Stimulated activated CD8-positive, alpha-beta memory T cell treated with anti-CD3 and anti-CD28 coated beads, Interleukin-4, amount 100 ng/mL, for 4 hours (primary cell): Measurements from ENCODE around the gene SLC4A8.
A peak's percentile ranks its signal among the peaks of the same experiment; 100 is the strongest.

ENCODE experiments used
- DNase-seq, 2 donors: peaks; one replicate each; pipeline ENCODE4 v3.0.0-alpha.2; 2020; ENCODE audit warnings: low read depth in 2 of 2, low spot score in 1 of 2

Gene SLC4A8

DNA sequence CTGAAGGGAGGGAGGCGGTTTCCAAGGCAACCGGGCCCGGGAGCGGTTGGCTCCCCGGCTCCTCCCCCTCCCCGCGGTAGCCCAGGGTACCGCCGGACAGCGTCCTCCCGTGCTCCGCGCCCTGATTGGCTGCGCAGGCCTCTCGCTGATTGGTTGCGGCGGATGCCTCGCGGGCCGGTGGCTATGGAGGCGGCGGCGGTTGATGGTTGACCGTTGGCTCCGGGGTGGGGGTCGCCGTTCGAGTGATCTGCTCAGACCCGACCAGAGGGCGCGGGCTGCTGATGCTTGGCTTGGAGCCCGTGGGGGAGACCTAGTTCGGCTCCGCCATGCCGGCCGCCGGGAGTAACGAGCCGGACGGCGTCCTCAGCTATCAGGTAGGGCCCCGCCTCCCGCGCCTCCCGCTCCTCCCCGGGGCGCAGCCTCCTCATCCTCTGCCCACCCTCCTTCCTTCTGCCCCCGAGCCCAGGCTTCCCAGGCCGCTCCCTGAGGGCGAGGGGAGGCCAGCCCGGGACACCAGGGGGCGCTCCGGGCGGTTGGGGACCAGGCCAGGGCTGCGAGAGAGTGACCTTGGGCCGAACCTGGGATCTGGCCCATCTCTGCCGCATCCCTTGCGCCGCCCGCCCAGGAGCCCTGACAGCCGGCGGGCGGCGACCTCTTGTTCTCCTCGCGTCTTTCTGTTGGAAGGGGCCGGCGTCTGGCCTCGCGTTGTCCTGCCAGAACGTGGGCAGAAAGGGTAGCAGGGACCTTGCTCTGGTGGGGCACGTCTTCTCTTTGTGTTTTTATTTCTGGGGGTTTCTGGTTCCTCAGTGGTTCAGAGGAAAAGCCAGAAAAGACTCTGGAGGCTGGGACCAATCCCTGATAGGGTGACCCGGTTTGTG, at the start of gene SLC4A8:
Gene SLC4A8 (plus strand): TSS at position 170 of the 878 bp plus-strand sequence. CDS start 157 bp downstream, at position 327.
- DNase-seq, result peak; percentile 19 to 57

DNA sequence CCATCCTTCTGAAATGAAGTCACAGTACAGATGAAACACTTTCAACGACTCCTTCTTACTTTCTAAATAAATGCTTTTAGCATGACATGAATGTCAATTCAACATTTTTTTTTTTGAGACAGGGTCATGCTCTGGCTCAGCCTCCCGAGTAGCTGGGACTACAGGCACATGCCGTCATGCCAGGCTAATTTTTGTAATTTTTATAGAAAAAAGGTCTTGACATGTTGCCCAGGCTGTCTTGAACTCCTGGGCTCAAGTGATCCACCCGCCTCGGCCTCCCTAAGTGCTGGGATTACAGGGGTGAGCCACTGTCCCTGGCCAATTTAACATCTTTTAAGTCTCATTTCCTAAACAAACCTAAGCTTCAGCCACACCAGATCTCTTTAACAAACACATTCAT, 49.8 kb upstream of the SLC4A8 start:
- no peak for DNase-seq

DNA sequence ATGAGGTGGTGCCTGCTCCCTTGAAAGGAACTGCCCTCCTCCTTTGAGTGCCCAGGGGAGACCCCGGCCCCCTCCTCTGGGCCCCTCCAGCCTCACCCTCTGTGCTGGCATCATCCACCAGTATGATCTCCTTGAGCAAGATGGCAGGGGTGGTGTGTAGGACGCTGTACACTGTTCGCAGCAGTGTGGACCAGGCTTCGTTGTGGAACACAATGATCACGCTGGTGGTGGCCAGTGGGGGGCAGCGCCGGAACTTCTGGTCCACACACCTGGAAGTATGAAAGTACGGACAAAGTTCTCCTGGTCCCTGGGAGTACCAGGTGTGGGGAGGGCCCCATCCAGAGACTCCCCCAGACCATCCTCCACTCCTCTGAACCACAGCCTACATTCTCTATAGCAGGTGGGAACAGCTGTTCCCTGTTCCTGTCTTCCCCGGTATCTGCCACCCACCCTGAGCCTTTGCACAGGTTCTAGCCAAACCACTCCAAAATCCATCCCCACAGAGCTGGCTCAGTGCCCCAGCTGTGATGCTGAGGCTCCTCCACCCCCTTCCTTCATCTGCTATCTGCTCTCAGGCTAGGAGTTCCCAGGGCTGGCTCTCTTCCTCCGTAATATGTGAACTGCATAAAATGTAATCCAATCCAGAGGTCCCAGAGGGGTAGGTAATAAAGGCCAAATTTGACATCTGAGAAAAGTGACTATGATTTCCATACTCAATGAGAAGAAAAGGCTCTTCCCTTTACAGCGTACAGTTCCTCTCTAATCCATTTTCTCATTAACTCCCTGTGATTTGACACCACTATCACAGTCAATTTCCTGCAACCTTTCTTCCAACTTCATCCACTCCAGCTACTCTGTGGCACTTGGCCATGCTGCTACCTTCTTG, 47.3 kb upstream of the SLC4A8 start:
- no peak for DNase-seq

DNA sequence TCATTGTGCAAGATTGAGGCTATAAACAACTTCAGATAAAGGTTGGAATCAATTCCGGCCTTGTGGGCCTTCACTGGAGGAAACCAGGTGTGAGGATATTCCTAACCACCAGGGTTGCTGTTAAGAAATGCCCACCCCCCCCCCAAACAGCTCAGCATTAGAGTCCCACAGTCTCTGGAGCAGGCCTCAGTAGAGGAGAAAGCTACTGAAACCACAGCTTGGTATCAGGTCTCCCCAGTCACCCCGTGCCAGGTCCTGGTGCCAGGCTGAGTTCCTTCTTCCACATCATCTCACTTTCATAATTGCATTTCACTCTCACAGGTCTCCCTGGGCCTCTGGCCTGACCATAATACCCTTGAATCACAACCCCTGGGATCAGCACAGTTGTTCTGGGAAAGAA, 45.9 kb upstream of the SLC4A8 start:
- no peak for DNase-seq

DNA sequence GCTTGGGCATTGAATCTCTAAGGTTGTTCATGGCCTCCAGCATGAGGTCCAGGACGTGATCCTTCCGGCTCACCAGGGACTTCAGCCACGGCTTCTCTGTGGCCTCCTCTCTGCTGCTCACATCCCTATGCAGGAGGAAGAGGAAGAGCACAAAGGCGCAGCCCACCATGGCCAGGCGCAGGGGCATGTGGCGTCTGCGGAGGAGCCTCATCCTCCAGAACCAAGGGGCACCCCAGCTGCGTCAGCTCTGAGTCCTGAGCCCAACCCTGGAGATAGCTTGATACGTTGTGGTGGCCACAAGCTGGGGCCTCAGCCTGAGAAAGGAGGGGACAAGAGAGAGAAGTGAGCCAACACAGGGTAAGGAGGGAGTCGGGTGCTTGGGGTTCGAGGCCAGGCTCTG, 45.1 kb upstream of the SLC4A8 start:
- DNase-seq, result no peak

DNA sequence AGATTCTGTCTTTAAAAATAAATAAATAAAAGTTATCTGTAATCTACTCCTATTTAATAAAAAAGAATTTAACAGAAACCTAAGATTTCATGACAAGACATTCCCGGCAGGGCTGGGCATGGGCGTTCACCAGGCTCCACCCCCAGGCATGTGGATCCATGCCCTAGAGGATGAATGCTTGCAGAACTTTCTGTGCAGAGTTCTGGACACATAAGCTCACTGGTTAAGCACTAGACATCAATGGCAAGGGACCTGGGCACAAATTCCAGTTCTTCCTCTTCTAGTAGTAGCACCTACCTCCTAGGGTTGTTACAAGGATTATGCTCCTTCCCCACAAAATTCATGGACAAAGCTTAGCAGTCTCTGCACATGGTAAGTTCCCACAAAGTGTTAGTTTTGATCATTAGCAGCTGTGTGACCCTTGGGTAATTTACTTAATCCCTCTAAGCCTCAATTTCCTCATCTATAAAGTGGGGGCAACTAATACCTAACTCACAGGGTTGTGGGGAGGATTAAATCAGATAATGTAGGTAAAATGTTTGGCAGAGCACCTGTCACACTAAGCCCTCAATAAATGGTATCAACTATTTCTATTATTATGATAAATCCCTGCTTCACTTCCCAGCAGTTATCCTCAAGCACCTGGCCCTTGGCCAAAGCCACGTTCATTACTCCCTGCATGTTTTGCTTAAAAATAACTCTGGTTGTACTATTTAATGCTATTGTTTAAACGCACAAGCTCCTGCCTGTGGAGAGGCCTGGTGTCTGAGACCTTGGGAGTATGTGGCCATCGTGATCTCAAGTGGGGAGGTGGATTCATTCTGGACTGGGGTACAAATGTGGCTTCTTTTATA, 43.2 kb upstream of the SLC4A8 start:
- DNase-seq, result no peak

DNA sequence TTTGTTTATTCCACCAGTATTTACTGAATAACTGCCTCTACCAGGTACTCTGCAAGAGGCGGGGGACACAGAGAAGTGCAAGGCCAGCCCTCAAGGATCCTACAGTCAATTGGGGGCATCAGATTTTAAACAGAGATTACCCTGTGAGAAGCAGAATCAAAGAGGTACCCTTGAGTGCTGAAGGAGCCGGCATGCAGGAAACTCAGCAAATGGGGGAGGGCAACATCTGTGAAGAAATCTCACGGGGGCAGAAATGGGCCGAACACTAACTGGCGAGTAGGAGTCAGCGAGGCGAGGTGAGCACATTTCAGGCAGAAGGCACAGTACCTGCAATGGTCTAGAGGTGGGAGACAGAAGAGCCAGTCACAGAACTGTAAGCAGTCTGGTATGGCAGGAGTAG, 42.5 kb upstream of the SLC4A8 start:
- DNase-seq, result no peak

DNA sequence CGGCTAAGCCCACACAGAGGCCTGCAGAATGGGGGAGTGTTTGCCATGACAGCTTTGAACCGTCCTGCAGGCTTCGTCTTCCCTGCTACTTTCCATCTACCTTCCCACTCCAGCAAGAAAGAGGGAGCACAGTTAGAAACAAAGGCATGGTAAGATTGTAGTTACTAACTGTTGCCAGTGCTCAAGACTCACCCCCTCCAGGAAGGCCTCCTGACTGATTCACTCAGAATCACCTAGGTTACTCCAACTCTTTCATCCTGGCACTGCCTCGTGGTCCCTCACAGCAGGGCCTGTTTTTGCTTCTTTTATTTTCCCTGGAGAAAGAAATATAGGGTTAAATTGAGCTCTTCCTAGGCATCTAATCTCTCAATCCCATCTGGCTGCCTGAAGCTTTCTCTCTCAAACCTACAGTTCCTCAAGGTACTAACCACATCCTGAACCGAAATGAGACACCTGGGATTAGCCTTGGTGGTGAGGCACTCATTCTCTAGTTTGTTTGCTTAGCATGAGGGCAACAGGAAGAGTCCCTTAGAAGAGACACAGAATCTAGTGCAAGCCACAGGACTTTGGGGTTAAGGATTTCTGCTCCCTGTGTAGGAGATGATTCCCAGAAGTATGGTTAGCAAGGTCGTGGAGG, 41.2 kb upstream of the SLC4A8 start:
- DNase-seq, result no peak

DNA sequence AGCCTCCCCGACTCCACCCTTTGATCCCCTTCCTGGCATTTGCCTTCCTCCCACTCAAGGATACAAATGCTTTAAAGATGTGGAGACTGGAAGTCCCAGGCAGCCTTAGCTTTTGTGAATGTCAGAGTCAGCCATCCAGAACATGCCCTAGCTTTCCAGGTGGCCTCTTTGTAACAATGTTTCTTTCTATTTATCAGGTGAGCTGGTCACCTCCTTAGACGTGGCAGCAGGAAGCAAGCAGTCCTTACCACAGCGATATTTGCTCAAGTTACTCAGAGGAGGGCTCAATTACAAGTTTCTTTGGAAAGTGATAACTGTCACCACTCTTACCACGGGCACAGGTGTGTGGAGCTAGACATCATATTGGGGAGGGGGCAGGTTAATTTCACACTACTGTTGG, 38.3 kb upstream of the SLC4A8 start:
- DNase-seq, result no peak

DNA sequence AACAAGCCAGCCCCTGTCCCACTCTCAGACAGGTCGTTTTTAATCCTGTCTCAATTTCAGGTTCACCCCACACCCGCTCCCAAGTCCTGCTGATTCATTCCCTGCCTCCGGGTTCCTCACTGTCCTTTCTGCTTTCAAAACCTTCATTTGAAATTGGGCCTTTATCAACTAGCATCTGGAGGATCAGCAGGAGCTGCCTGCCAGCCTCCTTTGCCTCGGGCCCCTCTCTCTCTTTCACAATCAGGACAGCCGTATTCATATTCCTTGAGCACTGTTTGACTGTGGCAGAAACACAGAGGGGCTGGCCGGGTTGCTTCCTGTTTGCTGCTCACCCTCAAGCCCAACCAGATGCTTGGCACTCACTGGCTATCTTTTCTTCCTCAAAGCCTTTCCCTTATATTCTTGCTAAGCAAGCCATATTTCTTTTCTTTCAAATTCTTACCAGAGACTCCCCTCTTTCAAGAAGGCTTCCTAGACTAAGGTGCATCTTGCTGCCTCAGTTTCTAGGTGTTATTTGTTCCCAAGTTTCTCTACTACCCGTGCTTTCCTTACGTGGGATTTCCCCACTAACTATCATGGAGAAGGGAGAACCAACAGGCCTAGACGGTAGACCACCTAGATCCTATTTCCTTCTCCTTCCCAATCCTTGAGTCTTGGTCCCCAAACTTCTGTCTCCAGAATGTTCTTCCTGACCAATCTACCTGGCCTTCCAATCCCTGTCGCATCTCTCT, 36.4 kb upstream of the SLC4A8 start:
- no peak for DNase-seq

DNA sequence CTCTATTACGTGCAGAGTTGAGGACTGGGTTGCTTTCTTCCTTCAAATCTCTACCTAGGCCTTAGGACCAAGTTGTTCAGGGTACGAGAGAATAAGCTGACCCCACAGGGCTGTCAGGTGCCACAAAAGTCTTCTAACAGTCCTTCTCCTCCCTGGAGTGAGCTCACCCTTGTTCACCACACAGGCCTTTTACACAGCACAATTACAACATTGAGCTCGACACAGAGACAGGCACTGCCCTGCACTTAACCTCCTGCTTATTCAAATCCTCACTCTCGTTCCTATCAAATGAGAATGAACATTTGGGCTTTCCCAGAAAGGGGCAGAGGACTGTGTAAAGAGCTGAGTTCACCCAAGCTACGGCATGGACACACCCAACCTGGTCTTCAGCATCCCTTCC, 35.8 kb upstream of the SLC4A8 start:
- DNase-seq, result no peak

DNA sequence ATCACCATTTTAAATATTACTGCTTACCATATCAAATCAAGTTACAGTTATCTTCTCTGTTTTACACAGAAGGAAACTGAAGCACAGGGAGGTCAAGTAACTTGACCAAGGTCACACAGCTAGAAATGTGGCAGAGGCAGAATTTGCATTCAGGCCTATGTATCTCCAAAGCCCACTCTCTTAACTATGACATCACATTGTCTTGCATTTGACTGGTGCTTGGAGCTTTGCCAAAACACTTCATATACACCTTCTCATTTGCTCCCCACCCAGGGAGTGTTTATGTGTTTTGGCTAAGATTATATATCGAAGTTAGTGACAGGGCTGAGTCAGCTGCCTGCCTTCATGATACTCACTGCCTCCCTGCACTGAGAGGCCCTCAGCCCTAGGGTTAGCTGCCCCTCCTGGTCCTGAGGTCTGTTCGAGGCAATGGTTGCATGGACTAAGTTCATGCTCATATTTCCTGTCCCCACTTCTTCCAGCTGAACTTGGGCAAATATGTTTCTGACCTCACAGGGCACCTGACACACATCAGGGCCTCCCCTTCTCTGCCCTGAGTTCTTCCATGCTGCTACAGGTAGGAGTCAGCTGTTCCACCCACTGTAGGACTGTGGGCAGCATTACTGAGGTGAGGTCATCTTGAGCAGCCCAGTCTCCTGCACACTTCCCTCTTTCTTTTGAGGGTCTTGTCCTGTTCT, 35.2 kb upstream of the SLC4A8 start:
- no peak for DNase-seq

DNA sequence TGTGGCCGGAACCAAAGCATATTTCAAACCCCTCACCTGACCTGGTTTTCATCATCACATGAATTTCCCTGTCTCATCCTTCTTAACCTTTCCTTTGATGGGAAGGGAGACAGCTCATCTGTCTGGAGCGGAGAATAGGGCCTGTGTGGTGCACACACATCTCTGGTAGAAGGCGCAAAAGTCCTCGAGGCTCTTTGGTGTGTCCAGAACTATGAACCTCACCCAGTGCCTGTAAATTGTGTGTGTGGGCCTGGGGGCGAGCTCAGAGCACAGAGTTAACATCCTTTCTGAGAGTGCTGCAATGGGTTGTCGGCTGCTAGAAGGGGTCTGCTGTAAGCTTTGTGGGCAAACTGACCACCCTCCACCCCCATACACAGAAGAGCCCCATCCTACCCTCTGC, 34.2 kb upstream of the SLC4A8 start:
- no peak for DNase-seq

DNA sequence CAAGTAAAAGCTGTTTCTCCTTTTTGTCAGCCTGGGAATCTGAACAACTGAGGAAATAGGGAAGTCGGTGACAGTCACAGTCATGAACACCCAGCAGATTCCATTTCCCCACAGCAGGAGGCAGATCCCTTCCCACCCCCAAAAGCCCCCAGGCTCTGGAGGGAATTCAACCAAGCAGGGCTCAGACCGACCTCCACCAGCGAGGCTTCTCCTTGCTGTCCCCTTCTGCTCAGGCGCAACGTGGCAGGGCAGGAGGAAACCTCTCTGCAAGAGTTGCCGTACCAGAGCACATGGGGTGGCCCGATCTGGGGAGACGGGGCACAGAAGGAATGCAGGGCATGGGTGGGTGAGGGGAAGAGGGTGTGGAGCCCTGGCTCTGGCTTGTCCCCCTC, 33.7 kb upstream of the SLC4A8 start:
- DNase-seq, result no peak

DNA sequence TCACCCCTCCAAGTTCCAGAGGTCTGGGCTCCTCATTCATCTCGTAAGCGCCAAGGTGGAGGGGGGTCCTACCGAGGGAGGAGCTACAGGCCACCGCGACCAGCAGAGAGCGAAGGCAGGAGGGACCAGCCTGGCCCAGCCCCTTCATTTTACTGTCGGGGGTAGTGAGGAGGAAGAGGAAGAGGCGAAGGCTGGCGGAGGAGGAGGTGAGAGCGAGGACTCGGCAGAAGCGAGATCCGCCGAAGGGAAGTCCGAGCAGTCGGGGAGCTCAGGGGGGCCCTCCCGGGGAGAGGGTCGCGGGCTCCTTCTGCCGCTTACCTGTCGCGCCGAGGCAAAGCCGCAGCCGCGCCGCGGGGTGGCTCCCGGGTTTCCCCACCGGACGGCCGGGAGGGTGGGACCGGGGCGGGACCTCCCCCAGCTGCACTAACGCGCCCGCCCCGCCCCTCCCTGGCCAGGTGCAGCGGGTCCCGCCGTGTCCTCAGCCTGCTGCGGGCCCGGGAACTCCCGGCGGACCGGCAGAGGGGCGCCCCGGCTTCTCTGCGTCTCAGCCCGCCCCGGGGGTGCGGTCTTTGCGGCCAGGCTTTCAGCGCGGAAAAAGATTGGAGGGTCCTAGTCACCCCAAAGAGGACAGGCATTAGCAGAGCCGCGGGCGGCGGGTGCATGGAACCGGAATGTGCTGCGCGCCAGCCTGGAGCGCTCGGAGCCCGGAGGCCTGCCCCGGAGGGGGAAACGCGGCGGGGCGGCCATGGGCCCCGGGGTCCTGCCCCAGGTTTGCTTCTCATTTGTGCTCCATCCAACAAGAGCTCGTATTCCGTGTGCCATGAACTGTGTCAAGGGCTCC, 33.1 kb upstream of the SLC4A8 start, which contains the start of gene GALNT6:
Gene GALNT6 (minus strand): TSS at position 124 of the 841 bp plus-strand sequence. CDS start 11,625 bp downstream, outside the sequence.
- peak; percentile 29 to 50 for DNase-seq

DNA sequence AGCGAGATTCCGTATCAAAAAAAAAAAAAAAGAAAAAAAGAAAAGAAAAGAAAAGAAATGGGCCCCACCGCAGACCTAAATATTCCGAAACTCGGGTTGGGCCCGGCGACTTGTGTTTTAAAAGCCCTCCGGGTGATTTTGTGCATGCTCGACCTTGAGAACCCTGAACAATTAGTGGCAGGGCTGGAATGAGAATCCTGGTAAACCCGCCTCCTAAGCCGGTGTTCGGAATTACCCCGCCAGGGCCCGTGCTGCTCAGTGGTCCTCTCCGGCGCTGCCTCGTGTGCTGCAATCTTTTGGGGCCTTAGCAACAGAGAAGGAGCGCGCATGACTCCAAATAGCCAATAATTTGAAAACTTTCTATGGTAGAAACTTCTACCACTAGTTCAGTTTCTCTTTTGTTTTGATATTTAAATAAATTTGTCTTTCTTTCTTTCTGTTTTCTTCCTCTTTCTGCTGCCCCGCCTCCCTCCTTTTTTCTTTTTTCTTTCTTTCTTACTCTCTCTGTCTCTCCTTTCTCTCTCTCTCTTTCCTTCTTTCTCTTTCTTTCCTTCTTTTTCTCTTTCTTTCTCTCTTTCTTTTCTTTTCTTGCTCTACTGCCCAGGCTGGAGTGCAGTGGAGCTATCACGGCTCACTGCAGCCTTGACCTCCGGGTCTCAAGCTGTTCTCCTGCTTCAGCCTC, 31.9 kb upstream of the SLC4A8 start:
- DNase-seq, result no peak

DNA sequence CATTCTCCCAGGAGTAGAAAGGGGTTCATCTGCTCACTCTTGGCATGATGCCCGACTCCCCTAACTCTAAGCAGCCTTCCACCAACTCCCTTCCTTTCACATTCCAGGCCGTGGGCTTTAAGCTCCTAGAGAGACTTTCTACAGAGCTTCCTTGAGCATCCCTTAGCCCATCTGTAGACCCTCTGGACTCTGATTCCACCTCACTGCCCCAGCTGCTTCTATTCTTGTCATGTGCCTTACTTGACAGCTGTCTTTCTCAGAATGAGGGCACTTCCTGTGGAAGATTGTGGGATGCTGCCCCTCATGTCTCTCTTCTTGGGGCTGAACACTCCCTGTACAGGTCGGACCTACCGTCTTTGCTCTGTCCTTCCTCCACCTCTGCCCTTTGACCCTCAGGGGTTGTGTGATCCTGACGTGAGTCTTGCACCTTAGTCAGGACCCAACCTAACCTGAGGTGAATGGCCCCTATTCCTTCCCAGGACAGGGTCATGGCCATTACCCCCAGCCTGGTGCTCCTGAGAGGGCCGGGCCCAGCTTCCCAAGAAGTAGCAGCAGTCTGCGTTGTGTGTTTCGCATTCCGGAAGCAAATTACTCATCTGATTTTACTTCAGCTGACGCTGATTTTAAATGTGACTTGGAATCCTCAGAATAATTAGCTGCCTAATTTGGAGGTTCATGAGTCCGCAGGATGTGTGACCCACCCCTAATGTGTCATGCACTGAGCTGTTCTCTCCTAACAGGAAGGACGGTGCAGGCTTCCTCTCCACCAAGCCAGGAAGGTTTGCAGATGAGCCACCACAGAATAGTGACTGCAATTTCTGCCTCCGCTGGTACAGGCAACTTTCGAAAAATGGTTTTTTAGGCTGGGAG, 30.7 kb upstream of the SLC4A8 start:
- peak; percentile 17 to 39 for DNase-seq
